HFFc6 (cell line): ENCODE measurements around the gene RAVER1. TPM values are rescaled to one million over a fixed set of nuclear protein-coding genes. Genes with fewer than 3 reads are reported as not detected.

ENCODE experiments used
- DNase-seq: peaks from one replicate; pipeline ENCODE4 v3.0.0-alpha.2; 2018
- H3K27ac Mint-ChIP-seq: 2 replicates; pipeline ENCODE4 v1.8.0; 2020; ENCODE audit warnings: mild to moderate bottlenecking, mixed read lengths
- H3K27me3 Mint-ChIP-seq: 2 replicates; pipeline ENCODE4 v1.8.0; 2021; ENCODE audit warnings: mild to moderate bottlenecking, moderate library complexity, mixed read lengths; ENCODE audit not compliant: insufficient read depth
- H3K36me3 Mint-ChIP-seq: 2 replicates; pipeline ENCODE4 v1.8.0; 2021; ENCODE audit warnings: low read depth, mixed read lengths
- H3K4me1 Mint-ChIP-seq: 2 replicates; pipeline ENCODE4 v1.8.0; 2020; ENCODE audit warnings: low read depth, mixed read lengths
- H3K4me3 Mint-ChIP-seq: 2 replicates; pipeline ENCODE4 v1.8.0; 2020; ENCODE audit warnings: mild to moderate bottlenecking, moderate library complexity, mixed read lengths
- H3K9me3 Mint-ChIP-seq: 2 replicates; pipeline ENCODE4 v1.8.0; 2020; ENCODE audit warnings: mild to moderate bottlenecking, mixed read lengths
- CTCF ChIP-seq: fragments of 200-600 bp; sonication (generic); IDR thresholded peaks from 2 replicates; pipeline ENCODE4 v1.5.0; 2021; ENCODE audit warnings: antibody characterized with exemption, mild to moderate bottlenecking
- total RNA-seq, 6 experiments: library from RNA; stranded (reverse); fragmentation: NEBNext Ultra II Directional; extraction: Animal tissue kit (Norgen Biotek cat#: 25700); gene quantifications; 2 replicates in 1 of 6; 3 replicates in 5 of 6; pipeline ENCODE4 v1.2.3, GENCODE V29; 2021

Gene RAVER1
- total RNA-seq, 6 experiments from 2014 or later, result 52.1 to 58.3 (median 55.6) TPM

- no peak for TF ChIP-seq CTCF
- H3K9me3 Mint-ChIP-seq, result no peaks in the 10 kb centered on the region
- DNase-seq, result no peak
- no peak overlapping the region for H3K4me3 Mint-ChIP-seq
- H3K4me1 Mint-ChIP-seq, result no peaks in the 10 kb centered on the region
- H3K27ac Mint-ChIP-seq, result no peak overlapping the region
- peaks cover 18% of the 10 kb centered on the region for H3K36me3 Mint-ChIP-seq
- H3K27me3 Mint-ChIP-seq, result no peaks in the 10 kb centered on the region
Observed at GRCh38 chr19:10353793-10354391, 20.6 kb upstream of the RAVER1 start.

GRCh38 chr19:10352764-10353671 lies 19.7 kb upstream of the RAVER1 start:
- no peak for DNase-seq
- Mint-ChIP-seq H3K4me1 (no peaks in the 10 kb centered on the region), H3K27ac (no peak overlapping the region), H3K36me3 (peaks cover 18% of the 10 kb centered on the region), H3K9me3 (no peaks in the 10 kb centered on the region), H3K4me3 (no peak overlapping the region), H3K27me3 (no peaks in the 10 kb centered on the region)
- TF ChIP-seq CTCF, result no peak

- DNase-seq, result peak; percentile 10
- Mint-ChIP-seq H3K27me3 (peaks cover 4% of the 10 kb centered on the region; the same call in 1 of the 2 replicates), H3K4me3 (peak overlapping the region; percentile 36; the same call in 1 of the 2 replicates), H3K36me3 (no peaks in the 10 kb centered on the region), H3K4me1 (peaks cover 27% of the 10 kb centered on the region), H3K27ac (peak overlapping the region; percentile 72), H3K9me3 (no peaks in the 10 kb centered on the region)
- no peak for TF ChIP-seq CTCF
Observed at GRCh38 chr19:10346509-10346908, 13.2 kb upstream of the RAVER1 start.

GRCh38 chr19:10344780-10345179 lies 11.5 kb upstream of the RAVER1 start:
- Mint-ChIP-seq H3K36me3 (no peaks in the 10 kb centered on the region), H3K27me3 (peaks cover 4% of the 10 kb centered on the region; the same call in 1 of the 2 replicates), H3K9me3 (no peaks in the 10 kb centered on the region), H3K4me1 (peaks cover 27% of the 10 kb centered on the region), H3K27ac (peak overlapping the region; percentile 90), H3K4me3 (no peak overlapping the region)
- peak; percentile 86 for DNase-seq
- no peak for TF ChIP-seq CTCF

GRCh38 chr19:10343495-10343894 lies 10.2 kb upstream of the RAVER1 start:
- peaks cover 27% of the 10 kb centered on the region for H3K4me1 Mint-ChIP-seq
- H3K36me3 Mint-ChIP-seq, result no peaks in the 10 kb centered on the region
- no peak for TF ChIP-seq CTCF
- H3K4me3 Mint-ChIP-seq, result no peak overlapping the region
- H3K27me3 Mint-ChIP-seq, result peaks cover 9% of the 10 kb centered on the region
- no peak for DNase-seq
- no peak overlapping the region for H3K27ac Mint-ChIP-seq
- no peaks in the 10 kb centered on the region for H3K9me3 Mint-ChIP-seq
